Measurements from ENCODE around the gene PACSIN1.

The PACSIN1 gene

GRCh38 chr6:34515473-34516387, 49.9 kb downstream of the PACSIN1 start:
- DNase-seq: no peak

DNA sequence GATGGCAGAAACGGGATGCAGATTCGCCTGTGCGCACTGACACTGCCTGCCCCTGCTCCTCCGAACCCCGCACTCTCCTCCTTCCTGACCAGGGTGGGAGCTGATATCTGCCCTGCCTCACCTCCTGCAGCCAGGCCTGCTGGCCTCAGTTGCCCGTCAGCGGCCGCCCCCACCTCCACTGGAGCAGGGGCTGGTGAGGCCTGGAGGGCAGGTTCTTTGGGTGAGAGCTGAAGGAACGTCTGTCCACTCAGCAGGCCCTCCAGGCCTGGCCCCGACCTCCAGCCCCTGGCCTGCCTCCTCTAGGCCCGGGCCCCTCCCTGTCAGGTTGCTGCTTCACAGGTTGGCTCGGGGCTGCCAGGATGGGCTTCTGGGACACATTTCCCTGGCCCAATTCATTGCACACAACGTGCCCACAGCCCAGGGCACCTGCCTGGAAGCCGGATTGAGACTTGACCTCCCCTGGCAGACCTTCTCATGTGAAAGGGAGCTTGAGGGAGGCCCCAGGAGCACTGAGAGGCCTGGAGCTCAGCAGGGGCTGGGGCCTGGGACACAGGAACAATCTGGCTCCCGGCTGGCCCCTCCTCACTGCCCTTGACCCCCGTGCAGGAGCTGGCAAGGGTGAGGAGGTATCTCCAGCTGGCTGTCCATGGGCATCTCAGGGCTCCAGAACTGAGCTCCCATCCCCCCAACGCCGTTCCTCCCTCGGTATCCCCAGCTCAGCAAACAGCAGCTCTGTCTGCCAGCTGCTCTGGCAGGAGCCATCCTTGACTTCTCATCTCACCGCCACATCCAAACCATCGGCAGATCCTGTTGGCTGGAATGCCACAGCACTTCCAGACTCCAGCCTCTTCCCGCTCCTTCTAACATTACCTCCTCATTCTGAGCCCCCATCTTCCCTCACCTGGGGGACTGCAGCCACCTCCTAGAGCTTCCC, 50.8 kb downstream of the PACSIN1 start:
- DNase-seq: no peak

DNA sequence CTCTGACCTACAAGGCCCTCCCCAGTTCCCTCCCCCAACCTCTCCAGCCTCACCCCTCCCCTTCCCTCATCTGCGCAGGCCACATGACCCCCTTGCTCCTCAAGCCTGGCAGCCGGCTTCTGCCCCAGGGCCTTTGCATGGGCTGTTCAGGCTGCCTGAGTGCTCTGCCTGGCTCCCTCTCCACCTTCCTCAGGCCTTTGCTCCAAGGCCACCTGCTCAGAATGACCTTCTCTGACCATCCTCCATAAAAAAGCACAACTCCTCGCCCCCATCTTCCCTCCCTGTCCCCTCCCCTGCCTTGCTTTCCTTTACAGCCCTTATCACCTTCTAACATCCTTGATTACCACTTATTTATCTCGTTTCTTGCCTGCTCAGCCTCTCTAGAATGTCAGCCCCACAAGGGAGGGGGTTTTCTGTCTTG, 51.6 kb downstream of the PACSIN1 start:
- no peak for DNase-seq

DNA sequence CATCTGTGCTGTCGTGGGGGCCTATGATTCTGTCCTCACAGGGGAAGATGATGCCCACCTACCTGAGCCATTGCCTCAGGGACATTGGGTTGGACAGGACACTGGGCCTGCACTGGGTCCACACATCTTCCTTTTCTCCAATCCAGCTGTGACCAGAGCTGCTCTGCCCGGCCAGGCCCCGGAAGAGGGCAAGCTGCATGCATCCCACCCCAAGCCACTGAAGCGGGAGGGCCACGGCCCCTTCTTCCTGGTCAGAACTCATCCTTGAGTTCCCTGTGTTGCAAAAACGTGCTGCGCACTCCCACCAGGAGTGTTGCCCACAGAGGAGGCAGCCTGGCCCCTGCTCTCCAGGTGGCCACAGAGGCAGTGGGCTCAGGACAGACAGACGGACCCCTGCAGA, 52.1 kb downstream of the PACSIN1 start:
- no peak for DNase-seq

- no peak for DNase-seq
Observed at GRCh38 chr6:34518669-34519365, 52.9 kb downstream of the PACSIN1 start.

DNA sequence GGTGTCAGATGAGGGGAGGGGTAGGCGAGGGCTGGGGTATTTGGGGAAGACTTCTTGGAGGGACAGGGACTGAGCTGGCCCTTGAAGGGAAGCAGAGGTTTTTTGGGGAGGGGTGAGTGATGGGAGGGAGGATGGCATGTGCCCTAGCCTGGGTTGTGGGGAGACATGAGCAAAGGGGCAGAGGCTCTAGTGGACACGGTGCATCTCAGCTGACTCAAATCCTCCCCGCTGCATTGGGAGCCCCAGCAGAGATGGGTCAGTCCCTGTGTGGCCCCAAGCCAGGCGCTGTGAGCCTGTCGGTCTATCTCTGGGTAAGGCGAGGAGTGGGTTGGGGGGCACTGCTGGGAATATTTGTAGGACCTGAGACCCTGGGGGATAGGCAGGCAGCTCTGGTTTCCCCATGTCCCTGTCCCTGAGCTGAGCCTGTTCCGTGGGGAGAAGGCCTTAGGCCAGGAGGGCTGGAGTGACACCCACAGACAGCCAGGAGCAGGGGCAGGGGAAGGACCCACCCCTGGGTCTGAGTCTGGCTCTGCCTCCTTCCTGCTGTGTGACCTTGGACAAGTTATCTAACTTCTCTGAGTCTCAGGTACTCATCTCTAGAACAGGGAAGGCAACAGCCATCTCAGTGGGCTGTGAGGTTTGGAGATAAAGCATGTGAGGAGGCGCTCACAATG, 54.2 kb downstream of the PACSIN1 start:
- DNase-seq: no peak

GRCh38 chr6:34520645-34521462, 55.0 kb downstream of the PACSIN1 start:
- DNase-seq: no peak

DNA sequence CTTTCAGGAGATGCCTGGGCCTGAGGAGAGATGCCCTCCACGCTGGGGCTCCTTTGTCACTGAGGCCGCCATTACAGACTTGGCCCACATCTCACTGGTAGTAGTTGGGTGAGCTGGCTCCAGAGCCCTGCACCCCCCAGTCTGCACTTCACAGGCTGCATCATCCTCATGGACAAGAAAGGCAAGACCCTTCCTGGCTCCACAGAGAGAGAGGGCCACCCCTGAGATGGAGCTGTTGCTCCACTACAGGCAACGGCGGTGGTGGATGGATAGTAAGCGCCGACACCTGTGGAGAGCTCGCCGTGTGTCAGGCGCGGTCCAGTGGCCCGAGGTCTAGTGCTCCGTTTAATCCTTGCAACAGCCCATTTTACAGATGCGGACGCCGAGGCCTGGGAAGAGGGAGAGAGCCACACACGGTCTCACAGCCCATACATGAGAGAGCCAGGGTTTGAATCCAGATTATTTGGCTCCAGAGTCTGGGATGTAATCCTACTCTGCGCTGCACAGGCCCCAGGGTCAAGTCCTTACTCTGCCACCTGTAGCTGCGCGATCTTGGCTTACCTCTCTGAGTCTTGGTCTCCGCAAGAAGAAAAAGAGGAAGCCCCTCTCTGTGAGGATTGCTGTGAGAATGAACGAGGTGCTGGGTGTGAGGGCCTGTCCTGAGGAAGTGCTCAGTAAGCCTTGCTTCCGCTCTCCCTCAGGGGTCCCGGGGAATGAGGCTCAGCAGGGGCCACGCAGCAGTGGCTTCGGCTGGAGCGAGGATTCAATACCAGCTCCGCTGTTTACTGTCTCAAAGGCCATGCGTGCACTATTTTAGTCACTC, 55.8 kb downstream of the PACSIN1 start:
- peak in 3 of 4 experiments; percentile 13 to 17 (median 14) for DNase-seq

GRCh38 chr6:34522761-34523160, 56.9 kb downstream of the PACSIN1 start:
- no peak for DNase-seq

GRCh38 chr6:34523441-34524206, 57.7 kb downstream of the PACSIN1 start:
- DNase-seq: no peak

DNA sequence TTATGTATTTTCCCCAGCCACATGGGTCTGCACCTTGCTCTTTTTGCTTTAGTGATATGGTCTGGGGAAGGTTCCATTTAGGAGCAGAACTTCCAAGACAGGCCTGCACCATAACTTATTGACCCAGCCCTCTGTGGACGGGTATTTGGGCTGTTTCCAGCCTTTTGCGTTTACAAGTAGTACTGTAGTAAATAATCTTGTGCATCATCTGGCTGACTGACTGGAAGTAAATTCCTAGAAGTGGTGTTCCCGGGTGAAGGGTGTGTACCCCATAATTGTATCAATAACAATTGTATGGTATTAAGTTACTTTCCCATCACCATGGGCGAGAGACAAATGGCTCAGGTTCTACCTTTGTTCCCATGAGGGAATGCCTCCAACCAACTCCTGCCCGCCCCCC, 58.6 kb downstream of the PACSIN1 start:
- DNase-seq: no peak

DNA sequence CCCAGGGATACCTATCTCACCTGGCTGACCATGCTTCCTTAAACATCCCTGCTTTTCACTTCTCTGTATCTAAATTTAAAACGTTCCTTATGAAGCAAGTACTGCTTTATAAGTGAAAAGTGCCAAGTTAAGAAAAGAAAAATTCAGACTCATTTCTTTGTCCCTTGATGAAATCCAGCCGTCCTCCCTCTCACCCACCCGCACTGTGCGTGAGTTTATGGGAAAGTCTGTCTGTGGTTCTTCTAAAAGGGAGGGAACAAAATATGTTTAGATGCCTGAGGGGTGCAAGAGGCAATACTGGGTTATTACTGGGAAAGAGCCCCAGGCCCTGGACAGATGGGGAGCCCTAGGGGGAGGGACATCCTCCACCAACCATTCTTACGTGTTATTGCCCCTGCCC, 59.1 kb downstream of the PACSIN1 start:
- DNase-seq: no peak

GRCh38 chr6:34525431-34526175, 59.7 kb downstream of the PACSIN1 start:
- DNase-seq: no peak

- DNase-seq: no peak
Observed at GRCh38 chr6:34526241-34526972, 60.5 kb downstream of the PACSIN1 start.

- peak; percentile 91 to 98 (median 95) for DNase-seq
Observed at GRCh38 chr6:34526992-34527728, 61.3 kb downstream of the PACSIN1 start.

DNA sequence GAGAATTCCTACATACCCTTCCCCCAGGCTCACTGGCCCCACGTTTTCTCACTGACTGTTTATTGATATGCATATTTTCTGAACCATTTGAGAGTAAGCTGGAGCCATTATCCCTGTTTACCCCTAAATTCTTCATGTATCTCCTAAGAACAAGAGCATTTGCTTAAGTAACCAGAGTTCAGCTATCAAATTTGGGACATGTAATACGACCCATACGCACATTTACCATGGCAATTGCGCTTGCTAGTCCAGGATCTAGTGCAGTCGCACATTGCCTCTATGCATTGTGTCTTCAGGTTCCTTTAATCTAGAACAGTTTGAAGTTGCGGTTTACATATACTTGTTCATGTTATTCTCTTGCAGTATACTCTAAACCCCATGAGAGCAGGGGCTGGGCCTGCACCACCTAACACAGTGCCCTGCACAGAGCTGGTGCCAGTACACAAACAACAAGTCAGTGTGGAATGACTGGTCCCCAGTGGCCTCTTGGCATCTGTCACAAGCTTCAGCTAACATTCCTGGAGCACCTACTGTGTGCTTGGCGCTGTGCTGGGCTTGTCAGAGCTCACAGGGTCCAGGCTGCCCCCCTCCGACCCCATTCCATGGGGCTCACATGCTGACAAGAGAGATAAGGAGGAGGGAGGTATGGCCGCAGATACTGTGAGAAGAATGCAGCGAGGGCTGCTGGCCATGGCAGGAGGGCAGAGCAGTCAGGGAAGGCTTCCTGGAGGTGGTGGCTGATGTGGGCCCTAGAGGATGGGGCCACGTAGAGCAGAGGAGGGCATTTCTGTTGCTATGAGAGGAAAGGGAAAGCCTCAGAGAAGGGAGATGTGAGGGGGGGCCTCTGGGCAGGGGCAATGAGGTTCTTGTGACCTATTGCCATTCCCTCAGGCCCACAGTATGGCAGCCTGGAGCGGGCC, 62.1 kb downstream of the PACSIN1 start:
- DNase-seq: no peak
